ENCODE data around the gene ELMO3.

The ELMO3 gene

GRCh38 chr16:67195676-67196075 is 3.3 kb upstream of the ELMO3 start:
- DNase-seq (ENCODE audit: low read depth in 2 of 2): no peak

- DNase-seq (ENCODE audit: low read depth in 2 of 2): no peak
These were observed 2.0 kb upstream of the ELMO3 start for GRCh38 chr16:67196881-67197280.

GRCh38 chr16:67197704-67198103 is 1.2 kb upstream of the ELMO3 start:
- no peak for DNase-seq (ENCODE audit: low read depth in 2 of 2)

- no peak for DNase-seq (ENCODE audit: low read depth in 2 of 2)
These were observed 645 bp upstream of the ELMO3 start for GRCh38 chr16:67198238-67198734.

- DNase-seq (ENCODE audit: low read depth in 2 of 2): no peak
These were observed 872 bp downstream of the ELMO3 start for GRCh38 chr16:67199808-67200198.

GRCh38 chr16:67200491-67200890 is 1.6 kb downstream of the ELMO3 start:
- no peak for DNase-seq (ENCODE audit: low read depth in 2 of 2)

- DNase-seq (ENCODE audit: low read depth in 2 of 2): no peak
These were observed 2.7 kb downstream of the ELMO3 start for GRCh38 chr16:67201411-67202345.

- no peak for DNase-seq (ENCODE audit: low read depth in 2 of 2)
These were observed 3.5 kb downstream of the ELMO3 start for GRCh38 chr16:67202426-67202825.

GRCh38 chr16:67202956-67203493 is 4.1 kb downstream of the ELMO3 start:
- DNase-seq (ENCODE audit: low read depth in 2 of 2): no peak

GRCh38 chr16:67204076-67204475 is 5.1 kb downstream of the ELMO3 start:
- no peak for DNase-seq (ENCODE audit: low read depth in 2 of 2)

GRCh38 chr16:67206129-67206837 is 7.4 kb downstream of the ELMO3 start:
- no peak for DNase-seq (ENCODE audit: low read depth in 2 of 2)

GRCh38 chr16:67206838-67207248 is 7.9 kb downstream of the ELMO3 start:
- no peak for DNase-seq (ENCODE audit: low read depth in 2 of 2)

GRCh38 chr16:67207249-67208091 is 8.5 kb downstream of the ELMO3 start:
- no peak for DNase-seq (ENCODE audit: low read depth in 2 of 2)

- DNase-seq (ENCODE audit: low read depth in 2 of 2): no peak
These were observed 9.4 kb downstream of the ELMO3 start for GRCh38 chr16:67208154-67208896.

GRCh38 chr16:67209565-67209964 is 10.6 kb downstream of the ELMO3 start:
- DNase-seq (ENCODE audit: low read depth in 2 of 2): no peak

GRCh38 chr16:67210069-67210937 is 11.4 kb downstream of the ELMO3 start:
- DNase-seq (ENCODE audit: low read depth in 2 of 2): no peak

GRCh38 chr16:67211674-67212073 is 12.7 kb downstream of the ELMO3 start:
- no peak for DNase-seq (ENCODE audit: low read depth in 2 of 2)

GRCh38 chr16:67212766-67213165 is 13.8 kb downstream of the ELMO3 start:
- DNase-seq (ENCODE audit: low read depth in 2 of 2): no peak

- DNase-seq (ENCODE audit: low read depth in 2 of 2): no peak
These were observed 14.5 kb downstream of the ELMO3 start for GRCh38 chr16:67213197-67214019.

All from fibroblast of skin of left biceps (primary cell).